Large intestine (tissue), 3 donors: ENCODE measurements around the gene MAGEA2. TPM values are rescaled to one million over a fixed set of nuclear protein-coding genes. Genes with fewer than 3 reads are reported as not detected.
"Not testable (repeated sequence)": the region's sequence is repeated elsewhere in the genome, so short reads cannot be mapped to it uniquely, and the experiment has no call there.

Experiments
- DNase-seq, 2 donors: peaks; one replicate each; pipeline versions ENCODE4 v3.0.0 to v3.0.0-alpha.2; 2013
- H3K27ac ChIP-seq: one replicate; pipeline ENCODE4 v1.5.1; 2013; ENCODE audit warnings: low read length
- H3K27me3 ChIP-seq: 2 replicates; pipeline ENCODE4 v1.6.1; 2013; ENCODE audit warnings: low read length; ENCODE audit not compliant: control insufficient read depth, insufficient read depth
- H3K36me3 ChIP-seq: 2 replicates; pipeline ENCODE4 v1.6.1; 2013; ENCODE audit warnings: low read length; ENCODE audit not compliant: control insufficient read depth, insufficient read depth
- H3K4me1 ChIP-seq: one replicate; pipeline ENCODE4 v1.6.1; 2013; ENCODE audit warnings: low read length; ENCODE audit not compliant: control insufficient read depth, insufficient read depth
- H3K4me3 ChIP-seq: one replicate; pipeline ENCODE4 v1.5.1; 2013; ENCODE audit warnings: low read length
- H3K9me3 ChIP-seq: one replicate; pipeline ENCODE4 v1.6.1; 2013; ENCODE audit warnings: mild to moderate bottlenecking, low read depth, low read length, moderate library complexity; ENCODE audit not compliant: control insufficient read depth
- WGBS: methylation state at CpG from one replicate; pipeline ENCODE4 v1.1.5; 2013; ENCODE audit warnings: low lambda C conversion rate; ENCODE audit not compliant: insufficient coverage; 5-methylcytosine and 5-hydroxymethylcytosine counted together
- polyA plus RNA-seq: library from polyadenylated mRNA; unstranded; fragments of 120-200 nt; gene quantifications from one replicate; pipeline ENCODE4 v1.2.1, GENCODE V29; 2013

MAGEA2 gene
- polyA plus RNA-seq, 1 donor, result not detected

- H3K27ac ChIP-seq, H3K9me3 ChIP-seq, H3K27me3 ChIP-seq, H3K36me3 ChIP-seq, H3K4me3 ChIP-seq, H3K4me1 ChIP-seq, DNase-seq: not testable (repeated sequence)
- WGBS, result no CpG with 5 or more reads among the region's 12 CpGs
These were observed 17.1 kb downstream of the MAGEA2 start for GRCh38 chrX:152736528-152736927.

DNA sequence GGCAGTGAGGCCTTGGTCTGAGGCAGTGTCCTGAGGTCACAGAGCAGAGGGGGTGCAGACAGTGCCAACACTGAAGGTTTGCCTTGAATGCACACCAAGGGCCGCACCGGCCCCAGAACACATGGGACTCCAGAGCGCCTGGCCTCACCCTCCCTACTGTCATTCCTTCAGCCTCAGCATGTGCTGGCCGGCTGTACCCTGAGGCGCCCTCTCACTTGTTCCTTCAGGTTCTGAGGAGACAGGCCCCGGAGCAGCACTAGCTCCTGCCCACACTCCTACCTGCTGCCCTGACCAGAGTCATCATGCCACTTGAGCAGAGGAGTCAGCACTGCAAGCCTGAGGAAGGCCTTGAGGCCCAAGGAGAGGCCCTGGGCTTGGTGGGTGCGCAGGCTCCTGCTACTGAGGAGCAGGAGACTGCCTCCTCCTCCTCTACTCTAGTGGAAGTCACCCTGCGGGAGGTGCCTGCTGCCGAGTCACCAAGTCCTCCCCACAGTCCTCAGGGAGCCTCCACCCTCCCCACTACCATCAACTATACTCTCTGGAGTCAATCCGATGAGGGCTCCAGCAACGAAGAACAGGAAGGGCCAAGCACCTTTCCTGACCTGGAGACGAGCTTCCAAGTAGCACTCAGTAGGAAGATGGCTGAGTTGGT lies 17.7 kb downstream of the MAGEA2 start:
- Histone ChIP-seq H3K4me3 (no peak overlapping the region), H3K27me3 (no peaks in the 10 kb centered on the region), H3K9me3 (no peaks in the 10 kb centered on the region), H3K36me3 (no peaks in the 10 kb centered on the region), H3K27ac (no peak overlapping the region), H3K4me1 (no peaks in the 10 kb centered on the region)
- no CpG with 5 or more reads among the region's 12 CpGs for WGBS
- DNase-seq, result no peak

DNA sequence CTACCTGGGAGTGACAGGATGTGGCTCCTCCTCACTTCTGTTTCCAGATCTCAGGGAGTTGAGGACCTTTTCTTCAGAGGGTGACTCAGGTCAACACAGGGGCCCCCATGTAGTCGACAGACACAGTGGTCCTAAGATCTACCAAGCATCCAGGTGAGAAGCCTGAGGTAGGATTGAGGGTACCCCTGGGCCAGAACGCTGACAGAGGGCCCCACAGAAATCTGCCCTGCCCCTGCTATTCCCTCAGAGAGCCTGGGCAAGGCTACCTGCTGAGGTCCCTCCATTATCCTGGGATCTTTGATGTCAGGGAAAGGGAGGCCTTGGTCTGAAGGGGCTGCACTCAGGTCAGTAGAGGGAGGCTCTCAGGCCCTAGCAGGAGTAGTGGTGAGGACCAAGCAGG lies 18.5 kb downstream of the MAGEA2 start:
- no peaks in the 10 kb centered on the region for H3K27me3 ChIP-seq
- H3K36me3 ChIP-seq, result no peaks in the 10 kb centered on the region
- no peak for DNase-seq
- no peaks in the 10 kb centered on the region for H3K9me3 ChIP-seq
- no peaks in the 10 kb centered on the region for H3K4me1 ChIP-seq
- no CpG with 5 or more reads among the region's 2 CpGs for WGBS
- H3K4me3 ChIP-seq, result no peak overlapping the region
- H3K27ac ChIP-seq, result no peak overlapping the region

DNA sequence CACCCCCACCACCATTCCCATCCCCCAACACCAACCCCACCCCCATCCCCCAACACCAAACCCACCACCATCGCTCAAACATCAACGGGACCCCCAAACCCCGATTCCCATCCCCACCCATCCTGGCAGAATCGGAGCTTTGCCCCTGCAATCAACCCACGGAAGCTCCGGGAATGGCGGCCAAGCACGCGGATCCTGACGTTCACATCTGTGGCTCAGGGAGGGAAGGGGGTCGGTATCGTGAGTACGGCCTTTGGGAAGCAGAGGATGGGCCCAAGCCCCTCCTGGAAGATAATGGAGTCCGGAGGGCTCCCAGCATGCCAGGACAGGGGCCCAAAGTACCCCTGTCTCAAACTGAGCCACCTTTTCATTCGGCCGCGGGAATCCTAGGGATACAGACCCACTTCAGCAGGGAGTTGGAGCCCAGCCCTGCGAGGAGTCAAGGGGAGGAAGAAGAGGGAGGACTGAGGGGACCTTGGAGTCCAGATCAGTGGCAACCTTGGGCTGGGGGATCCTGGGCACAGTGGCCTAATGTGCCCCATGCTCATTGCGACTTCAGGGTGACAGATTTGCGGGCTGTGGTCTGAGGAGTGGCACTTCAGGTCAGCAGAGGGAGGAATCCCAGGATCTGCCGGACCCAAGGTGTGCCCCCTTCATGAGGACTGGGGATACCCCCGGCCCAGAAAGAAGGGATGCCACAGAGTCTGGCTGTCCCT lies 19.3 kb downstream of the MAGEA2 start:
- WGBS, result no CpG with 5 or more reads among the region's 22 CpGs
- not testable (repeated sequence) for DNase-seq, H3K9me3 ChIP-seq, H3K4me3 ChIP-seq, H3K36me3 ChIP-seq, H3K27me3 ChIP-seq, H3K27ac ChIP-seq, H3K4me1 ChIP-seq

DNA sequence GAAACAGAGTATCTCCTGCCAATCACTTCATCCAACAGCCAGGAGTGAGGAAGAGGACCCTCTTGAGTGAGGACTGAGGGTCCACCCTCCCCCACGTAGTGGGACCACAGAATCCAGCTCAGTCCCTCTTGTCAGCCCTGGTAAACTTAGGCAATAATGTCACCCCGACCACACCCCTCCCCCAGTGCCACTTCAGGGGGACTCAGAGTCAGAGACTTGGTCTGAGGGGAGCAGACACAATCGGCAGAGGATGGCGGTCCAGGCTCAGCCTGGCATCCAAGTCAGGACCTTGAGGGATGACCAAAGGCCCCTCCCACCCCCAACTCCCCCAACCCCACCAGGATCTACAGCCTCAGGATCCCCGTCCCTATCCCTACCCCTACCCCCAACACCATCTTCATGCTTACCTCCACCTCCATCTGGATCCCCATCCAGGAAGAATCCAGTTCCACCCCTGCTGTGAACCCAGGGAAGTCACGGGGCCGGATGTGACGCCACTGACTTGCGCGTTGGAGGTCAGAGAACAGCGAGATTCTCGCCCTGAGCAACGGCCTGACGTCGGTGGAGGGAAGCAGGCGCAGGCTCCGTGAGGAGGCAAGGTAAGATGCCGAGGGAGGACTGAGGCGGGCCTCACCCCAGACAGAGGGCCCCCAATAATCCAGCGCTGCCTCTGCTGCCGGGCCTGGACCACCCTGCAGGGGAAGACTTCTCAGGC lies 20.2 kb downstream of the MAGEA2 start, which contains the start of the genes CSAG1 and MAGEA12:
Gene CSAG1, minus strand, starts transcription at position 461 of the 715 bp plus-strand sequence. CDS start 1,261 bp downstream, outside the sequence.
Gene MAGEA12, plus strand, starts transcription at position 497 of the 715 bp plus-strand sequence. CDS start 2,405 bp downstream, outside the sequence.
- Histone ChIP-seq H3K9me3 (no peaks in the 10 kb centered on the region), H3K27me3 (no peaks in the 10 kb centered on the region), H3K36me3 (no peaks in the 10 kb centered on the region), H3K27ac (no peak within 1 kb of the TSS), H3K4me3 (no peak within 1 kb of the TSS), H3K4me1 (no peaks in the 10 kb centered on the region)
- DNase-seq, result no peak
- no CpG with 5 or more reads among the region's 21 CpGs for WGBS

DNA sequence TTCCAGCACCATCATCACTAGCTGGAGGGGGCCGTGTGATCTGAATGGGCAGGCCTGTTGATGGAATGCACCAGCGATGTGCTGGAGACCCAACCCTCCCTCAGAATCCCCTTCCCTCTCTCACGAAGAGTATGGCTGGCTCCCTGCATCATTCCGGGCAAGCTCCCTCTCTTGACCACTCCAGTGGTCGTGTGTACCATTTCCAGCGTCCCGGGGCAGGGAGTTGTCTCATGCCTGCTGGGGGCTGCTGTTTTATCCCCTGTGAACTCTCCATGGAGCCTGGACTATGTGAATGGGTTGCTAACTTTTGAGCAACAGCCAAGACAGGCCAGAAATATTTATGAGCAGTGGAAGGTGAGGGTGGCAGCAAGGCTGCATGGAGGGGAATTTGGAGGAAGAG lies 28.2 kb downstream of the MAGEA2 start:
- Histone ChIP-seq H3K9me3 (no peaks in the 10 kb centered on the region), H3K4me3 (no peak overlapping the region), H3K27ac (no peak overlapping the region), H3K36me3 (no peaks in the 10 kb centered on the region), H3K4me1 (no peaks in the 10 kb centered on the region), H3K27me3 (no peaks in the 10 kb centered on the region)
- DNase-seq, result no peak
- no CpG with 5 or more reads among the region's 7 CpGs for WGBS

DNA sequence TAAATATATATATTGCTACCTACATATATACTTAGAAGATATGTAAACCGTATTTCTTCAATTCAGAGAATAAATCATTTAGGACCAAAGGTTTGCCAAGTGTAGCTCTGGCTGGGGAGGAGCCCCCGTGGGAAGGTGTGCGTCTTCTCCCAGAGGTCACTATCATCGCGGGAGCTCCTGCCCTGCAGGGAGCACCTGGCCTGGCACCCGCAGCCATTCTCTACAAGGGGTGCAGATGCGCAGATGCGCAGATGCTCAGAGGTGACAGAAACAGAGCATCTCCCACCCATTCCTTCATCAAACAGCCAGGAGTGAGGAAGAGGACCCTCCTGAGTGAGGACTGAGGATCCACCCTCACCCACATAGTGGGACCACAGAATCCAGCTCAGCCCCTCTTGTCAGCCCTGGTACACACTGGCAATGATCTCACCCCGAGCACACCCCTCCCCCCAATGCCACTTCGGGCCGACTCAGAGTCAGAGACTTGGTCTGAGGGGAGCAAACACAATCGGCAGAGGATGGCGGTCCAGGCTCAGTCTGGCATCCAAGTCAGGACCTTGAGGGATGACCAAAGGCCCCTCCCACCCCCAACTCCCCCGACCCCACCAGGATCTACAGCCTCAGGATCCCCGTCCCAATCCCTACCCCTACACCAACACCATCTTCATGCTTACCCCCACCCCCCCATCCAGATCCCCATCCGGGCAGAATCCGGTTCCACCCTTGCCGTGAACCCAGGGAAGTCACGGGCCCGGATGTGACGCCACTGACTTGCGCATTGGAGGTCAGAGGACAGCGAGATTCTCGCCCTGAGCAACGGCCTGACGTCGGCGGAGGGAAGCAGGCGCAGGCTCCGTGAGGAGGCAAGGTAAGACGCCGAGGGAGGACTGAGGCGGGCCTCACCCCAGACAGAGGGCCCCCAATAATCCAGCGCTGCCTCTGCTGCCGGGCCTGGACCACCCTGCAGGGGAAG lies 39.5 kb downstream of the MAGEA2 start, which contains the start of gene MAGEA2B:
Gene MAGEA2B, plus strand, starts transcription at position 814 of the 973 bp plus-strand sequence. CDS start 2,479 bp downstream, outside the sequence.
- DNase-seq, result not testable (repeated sequence)
- no CpG with 5 or more reads among the region's 35 CpGs for WGBS

GRCh38 chrX:152713195-152713594 lies 40.4 kb downstream of the MAGEA2 start:
- not testable (repeated sequence) for H3K27me3 ChIP-seq, H3K4me3 ChIP-seq, DNase-seq, H3K4me1 ChIP-seq, H3K36me3 ChIP-seq, H3K9me3 ChIP-seq, H3K27ac ChIP-seq
- whole genome bisulfite sequencing, result no CpG with 5 or more reads among the region's 5 CpGs

More for the DNA sequence above, 39.5 kb downstream of the MAGEA2 start, which contains the start of gene MAGEA2B:
- not testable (repeated sequence) for H3K4me3 ChIP-seq, H3K36me3 ChIP-seq, H3K9me3 ChIP-seq, H3K27me3 ChIP-seq, H3K4me1 ChIP-seq, H3K27ac ChIP-seq

DNA sequence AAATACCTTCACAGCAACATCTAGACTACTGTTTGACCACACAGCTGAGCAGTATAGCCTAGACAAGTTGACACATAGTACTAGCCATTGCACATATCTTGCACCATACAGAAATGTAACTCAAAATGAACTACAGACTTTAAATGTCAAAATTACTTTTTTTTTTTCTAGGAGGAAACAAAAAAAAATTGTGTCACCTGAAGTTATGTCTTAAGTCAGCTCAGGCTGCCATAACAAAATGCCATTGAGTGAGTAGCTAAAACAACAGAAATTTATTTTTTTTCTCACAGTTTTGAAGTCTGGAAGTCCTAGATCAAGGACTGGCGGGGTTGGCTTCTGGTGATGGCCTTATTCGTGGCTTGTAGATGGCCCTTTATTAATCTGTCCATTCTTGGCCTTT lies 44.5 kb downstream of the MAGEA2 start, which contains the start of gene CSAG2:
Gene CSAG2, minus strand, starts transcription at position 101 of the 400 bp plus-strand sequence. CDS start 161 bp downstream, outside the sequence.
- not testable (repeated sequence) for DNase-seq, H3K9me3 ChIP-seq, H3K4me1 ChIP-seq, H3K27ac ChIP-seq, H3K27me3 ChIP-seq, H3K36me3 ChIP-seq, H3K4me3 ChIP-seq
- WGBS, result no CpG with 5 or more reads among the region's 2 CpGs
